GM12878 (cell line): ENCODE data around the gene IFNL1. TPM values are rescaled to one million over a fixed set of nuclear protein-coding genes. Genes with fewer than 3 reads are reported as not detected.

ENCODE experiments used
- ATAC-seq: fragments of 200-7000 bp; cut with Tn5 transposase; 3 replicates; pipeline ENCODE4 v1.9.1; 2020; ENCODE audit warnings: mild to moderate bottlenecking, moderate library complexity
- BruUV-seq: library from RNA; stranded (reverse); fragments of 400-500 nt; replicated peaks from 2 replicates; lab custom pipeline; 2021; lab: Mats Ljungman, UMichigan
- CTCF ChIA-PET: fragments of 300-600 bp; sonication (Branson Sonifier 250); formaldehyde crosslinking; extraction: SDS; loops from one replicate; lab custom pipeline; 2021; ENCODE audit warnings: inconsistent platforms; lab: Yijun Ruan, JAX
- POLR2A ChIA-PET: fragments of 350-600 bp; formaldehyde crosslinking; extraction: SDS; loops from one replicate; lab custom pipeline; 2021; ENCODE audit warnings: inconsistent platforms; lab: Charles Lee
- RAD21 ChIA-PET: fragments of 300-600 bp; sonication (Branson Sonifier 250); formaldehyde crosslinking; loops from one replicate; lab custom pipeline; 2023; ENCODE audit warnings: antibody characterized with exemption; ENCODE audit not compliant: unreplicated experiment; lab: Charles Lee
- SMC1A ChIA-PET: fragments of 300-600 bp; sonication (Branson Sonifier 250); formaldehyde crosslinking; loops from one replicate; lab custom pipeline; 2023; ENCODE audit not compliant: unreplicated experiment, uncharacterized antibody; lab: Charles Lee
- DNase-seq: peaks from one replicate; pipeline ENCODE4 v3.0.0-alpha.2; 2011; ENCODE audit warnings: low read depth, low spot score
- FAIRE-seq: peaks from 3 replicates; lab custom pipeline; 2011; peaks lifted over from hg19 to GRCh38; lab: Jason Lieb, UNC
- H2AFZ ChIP-seq: 2 replicates; pipeline ENCODE4 v1.6.0; 2011; ENCODE audit warnings: low read depth, low read length, control low read depth; ENCODE audit not compliant: control insufficient read depth
- H3K27ac ChIP-seq: 2 replicates; pipeline ENCODE4 v1.5.1; 2011; ENCODE audit warnings: control low read depth; ENCODE audit not compliant: control insufficient read depth, insufficient read depth
- H3K27me3 ChIP-seq, 2 experiments: replicated peaks in 1 of 2; 2 replicates each; pipeline versions ENCODE4 v1.6.0 to v1.6.1; 2011; ENCODE audit warnings: low read length in 1 of 2; ENCODE audit not compliant: control insufficient read depth in 2 of 2, insufficient read depth in 2 of 2
- H3K36me3 ChIP-seq, 2 experiments: 2 replicates each; pipeline ENCODE4 v1.5.1; 2011; ENCODE audit warnings: low read length in 1 of 2; ENCODE audit not compliant: control insufficient read depth in 2 of 2, insufficient read depth in 2 of 2
- H3K4me1 ChIP-seq: 2 replicates; pipeline ENCODE4 v1.6.1; 2011; ENCODE audit warnings: mild to moderate bottlenecking, low read length, moderate library complexity, mixed read lengths; ENCODE audit not compliant: control insufficient read depth, insufficient read depth
- H3K4me2 ChIP-seq: 2 replicates; pipeline ENCODE4 v1.6.0; 2011; ENCODE audit warnings: control low read depth; ENCODE audit not compliant: control insufficient read depth, insufficient read depth
- H3K4me3 ChIP-seq: fragments of 200-600 bp; sonication (generic); 2 replicates; pipeline ENCODE4 v1.5.1; 2016
- H3K79me2 ChIP-seq: 2 replicates; pipeline ENCODE4 v1.6.0; 2011; ENCODE audit warnings: low read length; ENCODE audit not compliant: control insufficient read depth, insufficient read depth
- H3K9ac ChIP-seq: 2 replicates; pipeline ENCODE4 v1.8.0; 2011; ENCODE audit warnings: low read length, control low read depth, mixed read lengths; ENCODE audit not compliant: control insufficient read depth, insufficient read depth
- H3K9me3 ChIP-seq: replicated peaks from 3 replicates; pipeline ENCODE4 v1.5.1; 2011; ENCODE audit warnings: mild to moderate bottlenecking, low read length; ENCODE audit not compliant: control insufficient read depth, insufficient read depth
- H4K20me1 ChIP-seq: 2 replicates; pipeline ENCODE4 v1.6.0; 2011; ENCODE audit not compliant: control insufficient read depth, insufficient read depth
- ASH2L ChIP-seq: fragments of 300-600, 200-600 bp; sonication (generic); IDR thresholded peaks from 2 replicates; pipeline ENCODE4 v1.6.1; 2017; ENCODE audit warnings: low read depth, mild to moderate bottlenecking, borderline replicate concordance
- CEBPZ ChIP-seq: fragments of 150-350 bp; IDR thresholded peaks from 2 replicates; pipeline ENCODE4 v1.6.1; 2016; ENCODE audit warnings: low read depth, low read length
- FOXK2 ChIP-seq: fragments of 450-650 bp; IDR thresholded peaks from 2 replicates; pipeline ENCODE4 v1.6.1; 2017; ENCODE audit warnings: mild to moderate bottlenecking, moderate library complexity
- HDAC6 ChIP-seq: fragments of 200-600 bp; sonication (generic); IDR thresholded peaks from one replicate; pipeline ENCODE4 v1.8.0; 2017; ENCODE audit warnings: antibody characterized with exemption; ENCODE audit not compliant: unreplicated experiment
- IKZF2 ChIP-seq, 2 experiments: fragments of 450-650 bp; IDR thresholded peaks; 2 replicates each; pipeline ENCODE4 v1.6.1; 2017; ENCODE audit warnings: mild to moderate bottlenecking in 2 of 2, moderate library complexity in 2 of 2
- IRF4 ChIP-seq: IDR thresholded peaks from 2 replicates; pipeline ENCODE4 v1.6.1; 2011; ENCODE audit warnings: low read depth, low read length
- NFXL1 ChIP-seq: fragments of 450-650 bp; IDR thresholded peaks from 2 replicates; pipeline ENCODE4 v1.6.1; 2017; ENCODE audit warnings: antibody characterized with exemption, mild to moderate bottlenecking, borderline replicate concordance
- NFYA ChIP-seq: IDR thresholded peaks from 2 replicates; pipeline ENCODE4 v1.6.1; 2011; ENCODE audit warnings: low read depth, mild to moderate bottlenecking, low read length, improper control_type of control experiment, borderline replicate concordance
- NFYB ChIP-seq: IDR thresholded peaks from 2 replicates; pipeline ENCODE4 v1.6.1; 2011; ENCODE audit warnings: low read depth, mild to moderate bottlenecking, low read length, improper control_type of control experiment, moderate library complexity; ENCODE audit not compliant: insufficient read depth
- NR2C2 ChIP-seq: IDR thresholded peaks from 2 replicates; pipeline ENCODE4 v1.6.1; 2011; ENCODE audit warnings: borderline replicate concordance, low read depth; ENCODE audit not compliant: control insufficient read depth, insufficient read length
- PAX5 ChIP-seq: IDR thresholded peaks from 2 replicates; pipeline ENCODE4 v1.6.1; 2011; ENCODE audit warnings: low read depth, low read length, borderline replicate concordance
- RFX5 ChIP-seq: IDR thresholded peaks from 2 replicates; pipeline ENCODE4 v1.6.1; 2011; ENCODE audit warnings: low read depth, low read length, improper control_type of control experiment
- RUNX3 ChIP-seq: IDR thresholded peaks from 2 replicates; pipeline ENCODE4 v1.6.1; 2012; ENCODE audit warnings: low read length, inconsistent platforms
- SP1 ChIP-seq: IDR thresholded peaks from one replicate; pipeline ENCODE4 v1.6.1; 2011; ENCODE audit warnings: low read depth, low read length
- ZNF24 ChIP-seq: fragments of 450-650 bp; IDR thresholded peaks from 2 replicates; pipeline ENCODE4 v1.6.1; 2017; ENCODE audit warnings: antibody characterized with exemption, mild to moderate bottlenecking
- WGBS: methylation state at CpG from one replicate; pipeline ENCODE4 v1.1.6; 2016; ENCODE audit warnings: low lambda C conversion rate; ENCODE audit not compliant: insufficient replicate concordance, insufficient coverage; ENCODE audit errors: missing lambda C conversion rate; 5-methylcytosine and 5-hydroxymethylcytosine counted together
- in situ Hi-C: fragments of 300-500 bp; cut with MboI; formaldehyde crosslinking; loops from 9 replicates; pipeline ENCODE4 v1.14.3; 2018; ENCODE audit warnings: mixed read lengths
- intact Hi-C: fragments of 100-400 bp; cut with micrococcal nuclease; formaldehyde crosslinking; loops from one replicate; pipeline ENCODE4 v1.14.2; 2022; ENCODE audit not compliant: unreplicated experiment
- polyA plus RNA-seq, 11 experiments: library from polyadenylated mRNA; depleted of rRNA in 4 of 11; unstranded in 6 of 11; stranded (reverse) in 5 of 11; fragments of >200 nt; fragmentation: Nextera tagmentation in 4 of 11; fragmentation: Illumina TruSeq in 1 of 11; extraction: Ambion mirVana in 4 of 11; extraction: Trizol in 1 of 11; gene quantifications; 1 replicate in 1 of 11; 2 replicates in 10 of 11; pipeline versions ENCODE4 v1.2.1 to v1.2.3, GENCODE V29; 2011 to 2016; ENCODE audit warnings: inconsistent platforms in 2 of 11, missing spikeins in 2 of 11, low read depth in 1 of 11
- total RNA-seq, 4 experiments: library from RNA; depleted of rRNA in 3 of 4; stranded (reverse); fragments of >200 nt in 3 of 4; fragmentation: Illumina TruSeq in 1 of 4; extraction: Trizol in 1 of 4; gene quantifications; 2 replicates each; pipeline versions ENCODE4 v1.2.1 to v1.2.3, GENCODE V29; 2013 to 2021

IFNL1 gene
- total and polyA plus RNA-seq, 10 of the 15 experiments (the other 5 are each of a cell fraction or from before 2014, with no cell fraction given) = not detected

GRCh38 chr19:39301562-39301961, 5.4 kb downstream of the IFNL1 start:
- in situ Hi-C loops = no loop called here
- H3K9me3 ChIP-seq = no peaks in the 10 kb centered on the region
- no peak for DNase-seq
- intact Hi-C loops = no loop called here
- no peak overlapping the region for H3K9ac ChIP-seq
- H3K4me2 ChIP-seq = no peak overlapping the region
- H3K36me3 ChIP-seq = no peaks in the 10 kb centered on the region
- H3K4me1 ChIP-seq = no peaks in the 10 kb centered on the region
- FAIRE-seq = peak; percentile 49
- ChIA-PET POLR2A (no interaction called here), SMC1A (no interaction called here), CTCF (no interaction called here), RAD21 (no interaction called here)
- no peak overlapping the region for H3K27ac ChIP-seq
- no peaks in the 10 kb centered on the region for H4K20me1 ChIP-seq
- H2AFZ ChIP-seq = no peak overlapping the region
- H3K4me3 ChIP-seq = no peak overlapping the region
- no peak for ATAC-seq
- WGBS = 31% methylated on average over 3 of the region's 3 CpGs
- no peak for TF ChIP-seq ASH2L
- TF ChIP-seq ZNF24 = no peak
- no peak for TF ChIP-seq RUNX3
- TF ChIP-seq NFYB = no peak
- no peak for TF ChIP-seq NR2C2
- TF ChIP-seq FOXK2 = no peak
- TF ChIP-seq HDAC6 = no peak
- TF ChIP-seq RFX5 = no peak
- TF ChIP-seq IRF4 = no peak
- no peak for TF ChIP-seq CEBPZ
- no peak for TF ChIP-seq PAX5
- no peak for TF ChIP-seq NFXL1
- no peak for TF ChIP-seq NFYA
- no peak for TF ChIP-seq IKZF2 (IDR thresholded peaks at IDR 0.05)
- no peak for TF ChIP-seq SP1
- no peaks in the 10 kb centered on the region for H3K79me2 ChIP-seq
- peaks cover 0 to 2% of the 10 kb centered on the region in 2 experiments; a peak in 1 of 4 replicates for H3K27me3 ChIP-seq
- no TSS peak for BruUV-seq
